DMS53 treated with DMSO at 0.1 percent for 48 hours (cell line): ENCODE data around the gene UBLCP1.

Experiments used
- DNase-seq: peaks from one replicate; lab custom pipeline; 2025; ENCODE audit not compliant: unreplicated experiment; lab: John Stamatoyannopoulos, UW

UBLCP1 gene

GRCh38 chr5:159310511-159310910 lies 47.4 kb downstream of the UBLCP1 start:
- DNase-seq = peak; percentile 63

GRCh38 chr5:159311063-159311462 lies 48.0 kb downstream of the UBLCP1 start:
- DNase-seq = no peak

- no peak for DNase-seq
Measured at GRCh38 chr5:159313197-159313596, 50.1 kb downstream of the UBLCP1 start.

- peak; percentile 45 for DNase-seq
Measured at GRCh38 chr5:159316519-159317383, 53.7 kb downstream of the UBLCP1 start.

GRCh38 chr5:159317849-159318248 lies 54.8 kb downstream of the UBLCP1 start:
- no peak for DNase-seq

GRCh38 chr5:159318448-159318847 lies 55.4 kb downstream of the UBLCP1 start:
- DNase-seq = no peak

GRCh38 chr5:159319363-159319762 lies 56.3 kb downstream of the UBLCP1 start:
- no peak for DNase-seq

- DNase-seq = no peak
Measured at GRCh38 chr5:159319832-159320231, 56.7 kb downstream of the UBLCP1 start.

- no peak for DNase-seq
Measured at GRCh38 chr5:159322180-159322579, 59.1 kb downstream of the UBLCP1 start.

GRCh38 chr5:159324102-159324755 lies 61.1 kb downstream of the UBLCP1 start:
- no peak for DNase-seq

- DNase-seq = no peak
Measured at GRCh38 chr5:159324986-159325385, 61.9 kb downstream of the UBLCP1 start.

- DNase-seq = no peak
Measured at GRCh38 chr5:159330131-159330800, 67.2 kb downstream of the UBLCP1 start, which contains the start of gene IL12B. Gene IL12B, minus strand, starts transcription at chr5:159330487. Its CDS starts 3,705 bp downstream, at chr5:159326782.

- DNase-seq = peak; percentile 38
Measured at GRCh38 chr5:159331093-159331973, 68.2 kb downstream of the UBLCP1 start.

GRCh38 chr5:159332800-159333544 lies 69.9 kb downstream of the UBLCP1 start:
- DNase-seq = no peak

GRCh38 chr5:159333545-159333925 lies 70.4 kb downstream of the UBLCP1 start:
- DNase-seq = no peak
